HG03108 (cell line): Measurements from ENCODE around the gene RPL29.

Source experiments
- ATAC-seq: cut with Tn5 transposase; IDR thresholded peaks from one replicate; pipeline ENCODE4 v1.9.1; 2021; ENCODE audit warnings: moderate library complexity; ENCODE audit not compliant: unreplicated experiment

RPL29 gene

GRCh38 chr3:51948016-51948580 lies 47.6 kb downstream of the RPL29 start:
- no peak for ATAC-seq

GRCh38 chr3:51947215-51947900 lies 48.3 kb downstream of the RPL29 start:
- ATAC-seq, result no peak

GRCh38 chr3:51946796-51947195 lies 48.9 kb downstream of the RPL29 start:
- ATAC-seq, result no peak

GRCh38 chr3:51945926-51946705 lies 49.6 kb downstream of the RPL29 start:
- ATAC-seq, result no peak

- no peak for ATAC-seq
Observed at GRCh38 chr3:51945031-51945840, 50.5 kb downstream of the RPL29 start.

- no peak for ATAC-seq
Observed at GRCh38 chr3:51944451-51945021, 51.2 kb downstream of the RPL29 start.
